Measurements from ENCODE around the gene ASCC2. TPM values are rescaled to one million over a fixed set of nuclear protein-coding genes. Genes with fewer than 3 reads are reported as not detected.
"Not testable (repeated sequence)": the region's sequence is repeated elsewhere in the genome, so short reads cannot be mapped to it uniquely, and the experiment has no call there.

ASCC2 gene
- total RNA-seq, 1 donor from 2014 or later: 12.9 TPM

- DNase-seq: not testable (repeated sequence)
Measured at GRCh38 chr22:29754658-29755395, 83.2 kb downstream of the ASCC2 start.

DNA sequence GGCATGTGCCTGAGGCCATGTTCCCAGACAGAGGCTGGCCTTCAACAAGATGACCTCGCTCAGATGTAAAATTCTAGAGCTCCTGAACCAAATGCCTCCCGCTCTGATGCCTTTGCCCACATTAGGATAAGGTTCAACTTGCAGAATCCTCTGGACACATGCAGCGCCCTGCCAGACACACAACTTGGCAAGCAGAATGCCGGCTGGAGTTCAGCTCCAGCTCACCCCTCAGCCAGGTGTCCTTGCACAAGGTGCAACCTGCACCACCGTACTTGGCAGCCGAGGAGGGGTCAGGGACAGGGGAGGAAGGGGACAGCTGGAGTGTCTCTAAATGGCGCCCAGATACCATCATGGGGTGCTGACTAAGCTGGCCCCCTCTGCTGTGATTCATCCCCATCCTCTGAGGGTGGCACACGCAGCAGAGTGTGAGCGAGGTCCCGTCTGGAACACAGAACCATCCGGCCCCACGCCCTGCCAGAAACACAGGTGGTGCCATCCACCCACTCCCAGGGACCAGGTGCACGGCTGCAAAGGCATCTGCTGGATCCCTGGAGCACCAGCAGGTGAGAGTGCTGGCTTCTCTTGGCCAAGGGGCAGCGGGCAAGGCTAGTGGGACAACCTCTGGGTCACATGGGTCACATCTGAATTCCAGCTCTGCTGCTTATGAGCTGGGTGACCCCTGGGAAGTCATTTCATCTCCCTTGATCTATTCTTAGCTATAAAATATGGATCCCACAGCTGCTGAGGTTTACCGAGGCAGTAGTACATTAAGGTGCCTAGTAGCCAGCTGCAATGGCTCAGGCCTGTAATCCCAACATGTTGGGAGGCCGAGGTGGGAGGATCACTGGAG lies 84.0 kb downstream of the ASCC2 start:
- DNase-seq: no peak

DNA sequence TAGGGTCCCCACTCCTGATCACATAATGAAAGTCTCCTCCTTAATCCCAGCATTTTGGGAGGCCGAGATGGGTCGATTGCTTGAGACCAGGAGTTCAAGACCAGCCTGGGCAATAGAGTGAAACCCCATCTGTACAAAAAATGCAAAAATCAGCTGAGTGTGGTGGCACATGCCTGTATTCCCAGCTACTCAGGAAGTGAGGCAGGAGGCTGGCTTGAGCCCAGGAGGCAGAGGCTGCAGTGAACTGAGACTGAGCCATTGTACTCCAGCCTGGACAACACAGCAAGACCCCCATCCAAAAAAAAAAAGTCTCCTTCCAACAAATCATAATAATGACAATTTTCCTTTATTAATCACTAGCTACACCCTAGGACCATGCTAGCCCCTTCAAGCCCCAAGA lies 86.4 kb downstream of the ASCC2 start:
- DNase-seq: no peak

DNA sequence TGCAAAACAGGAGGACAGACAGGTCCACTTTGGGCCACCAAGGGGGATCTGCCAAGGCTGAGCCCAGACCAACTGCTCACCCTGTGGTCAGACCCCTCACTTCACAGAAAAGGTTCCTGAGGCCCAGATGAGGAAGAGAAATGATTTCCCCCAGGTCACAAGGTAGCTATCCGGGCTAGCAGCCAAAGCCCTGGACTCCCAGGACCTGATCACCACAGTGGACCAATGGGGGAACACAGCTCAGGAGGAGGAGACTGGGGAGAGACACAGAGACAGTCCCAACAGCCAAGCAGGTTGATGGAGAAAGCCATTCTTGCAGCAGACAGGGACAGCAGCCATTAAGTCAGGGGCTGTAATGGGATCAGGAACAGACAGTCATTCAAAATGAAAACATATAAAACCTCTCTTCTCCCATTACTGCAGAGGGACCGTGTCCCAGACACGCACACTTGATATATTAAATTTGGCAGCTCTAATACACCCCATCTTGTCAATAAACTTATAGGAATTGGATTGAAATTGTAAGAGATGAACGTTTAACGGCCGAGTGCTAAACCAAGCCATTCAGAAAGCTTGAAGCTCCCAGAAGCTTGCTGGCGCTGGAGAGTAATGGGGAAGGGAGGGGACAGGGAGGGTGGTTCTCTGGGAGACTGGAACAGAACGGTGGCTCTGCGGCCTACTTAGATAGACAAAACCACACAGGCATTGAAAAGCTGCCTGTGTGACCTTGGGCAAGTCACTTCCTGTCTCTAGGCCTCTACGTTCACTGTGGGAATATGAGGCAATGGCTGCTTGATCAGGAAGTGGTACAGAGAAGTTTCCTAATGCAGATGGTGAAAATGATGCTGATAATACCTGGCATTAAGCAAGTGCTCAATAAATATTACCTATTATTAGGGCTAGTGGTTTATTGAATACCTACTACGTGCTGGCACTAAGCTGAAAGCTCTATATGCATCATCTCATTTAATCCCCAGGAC lies 87.2 kb downstream of the ASCC2 start:
- DNase-seq: no peak

DNA sequence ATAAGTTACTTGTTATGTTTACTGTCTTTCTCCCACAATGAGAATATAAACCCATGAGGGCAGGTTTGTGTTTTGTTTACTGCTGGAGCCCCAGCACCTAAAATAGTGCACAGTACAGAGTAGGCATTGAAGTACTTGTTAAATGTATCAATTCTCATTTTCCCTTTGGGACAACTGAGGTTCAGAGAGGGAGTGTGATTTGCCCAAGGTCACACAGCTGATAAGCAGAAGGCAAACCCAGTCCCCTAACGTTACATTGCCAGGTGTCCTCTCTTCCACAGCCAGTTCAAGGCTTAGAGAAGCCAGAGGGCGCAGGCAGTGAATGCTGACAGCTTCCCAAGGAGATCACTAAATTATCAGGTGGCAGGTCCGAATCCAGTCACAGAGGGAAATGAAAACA lies 88.0 kb downstream of the ASCC2 start:
- no peak for DNase-seq

- DNase-seq: no peak
Measured at GRCh38 chr22:29748248-29748893, 89.7 kb downstream of the ASCC2 start.

DNA sequence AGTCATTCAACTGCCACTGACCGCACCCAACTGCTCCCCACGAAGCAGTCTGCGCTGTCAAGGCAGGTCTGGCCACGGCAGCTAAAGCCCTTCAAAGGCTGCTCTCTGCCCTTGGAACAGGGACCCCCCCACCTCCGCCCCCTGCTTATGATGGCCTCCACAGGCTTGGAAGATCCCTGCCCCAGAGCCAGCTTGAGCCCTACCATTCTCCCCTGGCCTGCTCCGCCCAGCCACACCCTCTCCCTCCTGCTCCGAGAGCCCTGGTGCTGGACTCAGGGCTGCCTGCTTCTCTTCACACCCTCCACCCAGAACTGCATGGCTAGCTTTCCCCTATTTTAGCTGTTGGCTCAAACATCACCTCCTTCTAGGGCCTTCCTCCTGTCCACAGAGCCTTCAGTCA lies 90.2 kb downstream of the ASCC2 start:
- no peak for DNase-seq

- DNase-seq: no peak
Measured at GRCh38 chr22:29744902-29745301, 93.2 kb downstream of the ASCC2 start.

DNA sequence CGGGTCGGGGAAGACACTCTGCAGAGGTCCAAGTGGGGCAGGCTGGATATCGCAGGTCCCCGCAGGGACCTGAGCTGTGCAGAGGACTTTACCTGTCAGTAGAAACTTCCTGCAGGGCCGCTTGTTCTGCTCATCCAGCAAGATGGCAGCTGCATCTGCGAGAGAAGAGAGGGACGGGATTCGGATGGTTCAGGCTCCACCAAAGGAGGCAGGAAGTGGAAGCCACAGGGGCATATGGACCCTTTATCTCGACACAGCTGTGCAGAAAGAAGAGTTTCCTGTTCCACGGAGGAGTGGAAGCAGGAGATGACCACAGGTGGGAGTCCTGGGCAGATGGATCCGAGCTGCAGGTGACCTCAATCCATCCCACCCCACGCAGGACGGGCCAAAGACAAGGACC lies 95.7 kb downstream of the ASCC2 start:
- no peak for DNase-seq

DNA sequence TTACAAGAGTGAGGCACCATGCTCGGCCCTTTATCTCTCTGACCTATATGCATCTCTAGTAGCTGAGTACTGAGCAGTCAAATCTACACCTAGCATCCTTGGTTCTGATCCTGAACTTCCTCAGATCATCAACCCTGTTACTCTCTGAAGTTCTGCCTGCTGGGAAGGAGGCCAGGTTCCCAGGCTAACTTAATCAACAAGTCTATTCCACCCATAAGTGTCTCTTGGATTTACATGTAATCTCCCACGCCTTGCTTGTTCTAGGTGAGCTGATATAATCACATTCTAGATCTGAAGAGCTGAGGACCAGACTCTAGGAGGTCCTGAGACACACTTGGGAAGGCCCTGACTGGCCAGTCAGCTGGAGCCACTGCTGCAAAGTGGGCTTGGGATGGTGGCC lies 96.1 kb downstream of the ASCC2 start:
- DNase-seq: no peak

GRCh38 chr22:29740216-29740615 lies 97.9 kb downstream of the ASCC2 start:
- DNase-seq: no peak

DNA sequence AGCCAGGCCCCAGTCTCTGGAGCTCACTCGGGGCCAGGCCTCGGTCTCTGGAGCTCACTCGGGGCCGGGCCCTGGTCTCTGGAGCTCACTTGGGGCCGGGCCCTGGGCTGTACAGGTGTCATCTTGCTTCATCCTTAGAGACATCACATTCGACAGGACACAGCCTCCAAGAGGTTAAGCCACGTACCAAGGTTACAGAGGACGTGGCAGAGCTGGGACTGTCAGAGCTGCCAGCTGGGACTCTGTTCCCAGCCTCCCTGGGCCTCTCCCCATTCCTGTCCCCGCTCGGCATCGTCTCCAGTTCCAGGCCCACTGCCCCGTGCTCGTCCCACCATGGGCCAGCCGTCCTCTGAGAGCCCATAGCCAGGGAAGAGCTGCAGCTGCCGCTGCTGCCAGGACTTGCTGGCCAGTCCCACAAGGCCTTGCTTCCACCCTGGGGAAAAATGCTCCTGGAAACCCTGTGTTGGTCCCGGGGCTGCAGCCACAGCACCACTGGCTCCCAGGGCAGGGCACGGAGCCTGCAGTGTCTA lies 98.7 kb downstream of the ASCC2 start:
- DNase-seq: no peak

Small RNA genes lying within 50 kb of the gene (small RNA-seq; reads per million reads assigned to genes)
- gene RF00019: not detected

Other genes starting within 250 kb of the ASCC2 start
- 41.6 TPM for gene NF2, start 234.6 kb downstream of the ASCC2 start, total RNA-seq
- gene CABP7, start 118.3 kb downstream of the ASCC2 start, total RNA-seq: 1.1 TPM
- gene ZMAT5, start 71.3 kb downstream of the ASCC2 start, total RNA-seq: 10.3 TPM
- gene UQCR10, start 70.9 kb downstream of the ASCC2 start, total RNA-seq: 35.7 TPM
- gene MTMR3, start 44.9 kb upstream of the ASCC2 start, total RNA-seq: 72.7 TPM
- gene HORMAD2, start 242.2 kb upstream of the ASCC2 start, total RNA-seq: 0.78 TPM

All from occipital lobe (tissue), 3 donors.